Measurements from ENCODE around the gene PTPRN2. TPM values are rescaled to one million over a fixed set of nuclear protein-coding genes. Genes with fewer than 3 reads are reported as not detected.
"Not testable (repeated sequence)": the region's sequence is repeated elsewhere in the genome, so short reads cannot be mapped to it uniquely, and the experiment has no call there.

Gene PTPRN2
- total RNA-seq, 1 donor from 2014 or later, result 7.8 TPM

GRCh38 chr7:157780721-157781120 lies 806.9 kb downstream of the PTPRN2 start:
- DNase-seq (ENCODE audit: low spot score), result no peak

DNA sequence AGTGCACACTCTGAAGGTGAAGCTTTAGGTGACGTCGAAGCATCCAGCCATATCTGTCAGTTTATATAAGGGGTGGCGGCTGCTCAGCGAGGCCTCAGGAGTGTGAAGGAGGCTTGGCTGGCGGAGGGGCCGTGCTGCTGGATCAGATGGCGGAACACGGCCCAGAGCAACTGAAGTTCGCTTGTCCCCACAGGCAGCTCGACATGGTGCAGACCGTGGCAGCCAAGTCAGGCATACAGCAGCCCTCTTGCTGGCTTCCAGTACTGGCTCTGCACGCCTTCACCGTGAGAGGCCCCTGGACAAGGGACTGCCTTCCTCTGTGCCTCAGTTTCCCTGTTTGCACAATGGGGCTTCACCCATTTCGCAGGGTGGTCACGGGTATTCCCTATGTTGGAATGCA lies 807.3 kb downstream of the PTPRN2 start:
- no peak for DNase-seq (ENCODE audit: low spot score)

GRCh38 chr7:157779206-157779605 lies 808.4 kb downstream of the PTPRN2 start:
- DNase-seq (ENCODE audit: low spot score), result no peak

- DNase-seq (ENCODE audit: low spot score), result not testable (repeated sequence)
These were observed 810.3 kb downstream of the PTPRN2 start for GRCh38 chr7:157777194-157777762.

DNA sequence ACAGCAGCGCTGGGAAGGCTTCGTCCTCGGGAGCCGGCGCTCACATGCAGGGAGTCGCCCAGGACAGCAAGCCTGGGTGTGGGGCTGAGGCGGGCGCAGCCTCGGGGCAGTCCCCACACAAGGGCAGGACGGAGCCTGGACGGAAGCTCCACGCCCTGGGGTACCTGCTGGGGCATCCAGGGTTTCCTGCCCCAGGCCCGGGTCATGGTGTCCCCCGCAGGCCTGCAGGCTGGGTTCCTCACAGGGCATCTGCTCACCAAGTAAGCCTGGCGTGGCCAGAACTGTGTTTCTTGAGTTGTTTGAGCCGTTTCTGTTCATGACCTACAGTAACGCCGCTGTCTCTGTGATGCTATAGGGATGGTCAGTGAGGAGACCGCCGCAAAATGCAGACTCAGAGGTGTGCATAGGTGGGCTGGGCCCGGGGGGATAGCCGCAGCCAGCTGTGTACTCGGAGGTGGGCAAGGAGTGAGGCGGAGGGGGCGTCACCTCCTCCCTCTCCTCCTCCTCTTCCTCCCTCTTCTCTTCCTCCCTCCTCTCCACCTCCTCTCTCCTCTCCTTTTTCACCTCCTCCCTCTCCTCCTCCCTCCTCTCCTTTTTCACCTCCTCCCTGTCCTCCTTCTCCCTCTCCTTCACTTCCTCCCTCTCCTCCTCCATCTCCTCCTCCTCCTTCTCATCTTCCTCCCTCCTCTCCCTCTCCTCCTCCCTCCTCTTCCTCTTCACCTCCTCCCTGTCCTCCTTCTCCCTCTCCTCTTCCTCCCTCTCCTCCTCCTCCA lies 811.9 kb downstream of the PTPRN2 start:
- no peak for DNase-seq (ENCODE audit: low spot score)

DNA sequence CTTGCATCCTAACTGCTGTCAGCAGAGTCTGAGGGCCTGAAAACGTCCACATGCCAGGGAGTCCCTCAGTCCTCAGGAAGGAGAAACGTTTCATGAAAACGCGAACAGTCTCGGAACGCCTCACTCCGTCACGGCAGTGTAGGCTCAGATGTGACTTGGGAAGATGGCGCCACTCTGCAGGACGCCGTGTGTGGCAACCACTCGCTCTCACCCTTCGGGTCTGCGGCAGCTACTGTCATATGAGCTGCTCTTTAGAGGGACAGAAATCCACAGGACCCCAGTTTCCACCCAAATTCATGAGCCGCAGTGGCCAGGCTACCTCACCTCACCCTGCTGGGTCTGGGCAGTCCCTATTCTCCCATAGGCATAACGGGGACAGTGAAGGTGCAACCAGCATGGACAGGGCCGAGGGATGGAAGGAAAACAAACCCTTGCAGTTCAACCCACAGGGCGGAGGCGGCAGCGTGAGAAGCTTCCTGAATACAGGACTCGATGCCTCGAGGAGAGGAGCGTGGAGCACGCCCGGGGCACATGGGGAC lies 812.5 kb downstream of the PTPRN2 start:
- DNase-seq (ENCODE audit: low spot score), result no peak

DNA sequence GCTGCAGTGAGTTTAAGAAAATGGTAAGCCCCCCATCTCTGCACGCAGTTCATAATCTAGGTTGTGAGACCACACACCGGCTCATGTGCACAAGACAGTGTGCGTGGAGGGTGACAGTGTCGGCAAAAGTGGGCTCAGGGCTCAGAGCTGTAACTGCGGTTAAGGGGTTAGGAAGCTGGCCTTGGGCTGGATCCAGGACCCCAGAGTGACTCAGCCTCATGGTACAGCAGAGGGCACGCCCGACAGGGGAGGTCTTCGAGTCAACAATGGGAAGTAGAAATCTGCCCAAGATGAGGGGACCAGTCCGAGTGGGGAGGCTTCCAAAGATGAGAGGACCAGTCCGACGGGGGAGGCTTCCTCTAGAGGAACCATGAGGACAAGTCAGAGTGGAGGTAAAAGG lies 813.1 kb downstream of the PTPRN2 start:
- no peak for DNase-seq (ENCODE audit: low spot score)

- DNase-seq (ENCODE audit: low spot score), result no peak
These were observed 814.3 kb downstream of the PTPRN2 start for GRCh38 chr7:157773361-157773760.

- DNase-seq (ENCODE audit: low spot score), result no peak
These were observed 815.0 kb downstream of the PTPRN2 start for GRCh38 chr7:157772486-157773130.

GRCh38 chr7:157771689-157772088 lies 815.9 kb downstream of the PTPRN2 start:
- DNase-seq (ENCODE audit: low spot score), result no peak

DNA sequence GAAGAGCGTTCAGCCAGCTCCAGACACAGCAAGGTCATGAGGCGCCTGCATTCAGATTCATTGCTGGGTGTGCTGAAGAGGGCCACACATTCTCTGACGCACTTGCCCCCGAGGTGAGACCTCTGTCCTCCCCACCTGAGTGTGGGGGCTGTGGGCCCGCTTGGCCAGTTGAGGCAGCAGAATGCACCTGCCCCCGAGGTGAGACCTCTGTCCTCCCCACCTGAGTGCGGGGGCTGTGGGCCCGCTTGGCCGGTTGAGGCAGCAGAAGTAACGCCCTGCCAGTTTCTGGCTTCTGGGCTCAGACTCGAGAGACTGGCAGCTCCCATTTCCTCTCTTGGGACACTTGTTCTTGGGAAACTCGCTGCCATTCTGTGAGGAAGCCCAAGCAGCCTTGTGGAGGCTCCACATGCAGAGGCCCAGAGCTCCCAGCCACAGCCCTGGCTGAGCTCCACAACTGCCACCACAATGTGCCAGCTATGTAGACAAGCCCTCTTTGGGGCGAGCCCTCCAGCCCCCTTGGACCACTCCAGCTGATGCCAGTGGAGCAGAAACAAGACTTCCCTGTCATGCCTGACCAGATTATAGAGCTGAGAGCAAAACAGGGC lies 816.8 kb downstream of the PTPRN2 start:
- no peak for DNase-seq (ENCODE audit: low spot score)

GRCh38 chr7:157769526-157770215 lies 818.0 kb downstream of the PTPRN2 start:
- no peak for DNase-seq (ENCODE audit: low spot score)

- DNase-seq (ENCODE audit: low spot score), result no peak
These were observed 818.5 kb downstream of the PTPRN2 start for GRCh38 chr7:157769086-157769485.

DNA sequence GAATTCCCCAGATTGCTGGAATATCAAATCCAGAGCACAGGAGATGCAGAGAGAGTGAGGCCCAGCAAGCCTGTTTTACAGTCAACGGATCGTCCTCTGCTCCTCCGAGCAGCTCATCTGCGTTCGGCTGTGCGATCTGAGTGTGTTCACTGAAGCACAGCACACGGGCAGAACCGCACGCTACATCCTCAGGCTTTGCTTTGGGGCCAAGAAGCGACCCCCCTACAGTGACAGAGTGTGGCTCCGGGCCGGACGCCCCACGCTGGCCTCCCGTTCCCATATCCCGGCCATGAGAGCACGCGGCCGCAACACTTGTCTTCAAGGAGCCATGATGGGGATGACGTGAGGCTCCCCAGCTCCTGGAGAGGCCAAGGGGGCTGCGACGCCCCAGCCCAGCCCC lies 819.4 kb downstream of the PTPRN2 start:
- DNase-seq (ENCODE audit: low spot score), result no peak

GRCh38 chr7:157767506-157768197 lies 820.0 kb downstream of the PTPRN2 start:
- DNase-seq (ENCODE audit: low spot score), result no peak

DNA sequence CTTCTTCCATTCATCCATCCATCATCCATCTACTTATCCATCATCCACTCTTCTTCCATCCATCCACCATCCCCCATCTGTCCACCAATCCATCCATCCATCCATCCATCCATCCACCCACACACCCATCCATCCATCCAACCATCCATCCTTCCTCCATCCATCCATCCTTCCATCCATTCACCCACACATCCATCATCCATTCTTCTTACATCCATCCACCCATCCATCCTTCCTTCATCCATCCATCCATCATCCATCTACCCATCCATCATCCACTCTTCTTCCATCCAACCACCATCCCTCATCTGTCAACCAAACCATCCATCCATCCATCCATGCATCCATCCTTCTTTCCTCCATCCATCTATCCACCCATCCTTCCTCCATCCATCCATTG lies 821.5 kb downstream of the PTPRN2 start:
- no peak for DNase-seq (ENCODE audit: low spot score)

DNA sequence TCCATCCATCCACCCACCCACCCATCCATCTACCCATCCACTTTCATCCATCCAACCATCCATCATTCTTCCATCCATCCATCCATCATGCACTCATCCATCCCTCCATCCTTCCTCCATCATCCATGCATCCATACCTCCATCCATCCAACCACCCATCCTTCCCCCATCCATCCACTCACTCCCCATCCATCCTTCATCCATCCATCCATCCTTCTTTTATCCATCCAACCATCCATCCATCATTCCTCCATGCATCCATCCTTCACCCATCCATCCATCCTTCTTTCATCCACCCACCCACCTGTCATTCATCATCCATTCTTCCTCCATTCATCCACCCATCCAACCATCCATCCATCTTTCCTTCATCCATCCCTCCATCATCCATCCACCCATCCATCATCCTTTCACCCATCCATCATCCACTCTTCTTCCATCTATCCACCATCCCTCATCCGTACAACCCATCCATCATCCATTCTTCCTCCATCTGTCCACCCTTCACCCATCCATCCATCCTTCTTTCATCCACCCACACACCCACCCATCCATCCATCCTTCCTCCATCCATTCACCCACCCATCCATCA lies 822.6 kb downstream of the PTPRN2 start:
- DNase-seq (ENCODE audit: low spot score), result no peak

DNA sequence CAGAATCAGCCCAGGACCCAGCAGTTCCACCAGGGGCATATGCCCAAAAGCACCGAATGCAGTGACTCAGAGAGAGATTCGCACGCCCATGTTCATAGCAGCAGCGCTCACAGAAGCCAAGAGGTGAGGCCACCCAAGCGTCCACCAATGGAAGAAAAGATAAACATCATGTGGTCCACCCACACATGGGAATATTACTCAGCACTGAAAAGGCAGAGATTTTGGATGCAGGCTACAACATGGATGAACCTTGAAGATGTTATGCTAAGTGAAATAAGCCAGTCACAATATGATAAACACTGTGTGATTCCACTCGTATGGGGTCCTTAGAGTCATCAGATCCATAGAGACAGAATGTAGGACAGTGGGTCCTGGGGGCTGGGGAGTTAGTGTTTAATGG lies 823.4 kb downstream of the PTPRN2 start:
- DNase-seq (ENCODE audit: low spot score), result no peak

DNA sequence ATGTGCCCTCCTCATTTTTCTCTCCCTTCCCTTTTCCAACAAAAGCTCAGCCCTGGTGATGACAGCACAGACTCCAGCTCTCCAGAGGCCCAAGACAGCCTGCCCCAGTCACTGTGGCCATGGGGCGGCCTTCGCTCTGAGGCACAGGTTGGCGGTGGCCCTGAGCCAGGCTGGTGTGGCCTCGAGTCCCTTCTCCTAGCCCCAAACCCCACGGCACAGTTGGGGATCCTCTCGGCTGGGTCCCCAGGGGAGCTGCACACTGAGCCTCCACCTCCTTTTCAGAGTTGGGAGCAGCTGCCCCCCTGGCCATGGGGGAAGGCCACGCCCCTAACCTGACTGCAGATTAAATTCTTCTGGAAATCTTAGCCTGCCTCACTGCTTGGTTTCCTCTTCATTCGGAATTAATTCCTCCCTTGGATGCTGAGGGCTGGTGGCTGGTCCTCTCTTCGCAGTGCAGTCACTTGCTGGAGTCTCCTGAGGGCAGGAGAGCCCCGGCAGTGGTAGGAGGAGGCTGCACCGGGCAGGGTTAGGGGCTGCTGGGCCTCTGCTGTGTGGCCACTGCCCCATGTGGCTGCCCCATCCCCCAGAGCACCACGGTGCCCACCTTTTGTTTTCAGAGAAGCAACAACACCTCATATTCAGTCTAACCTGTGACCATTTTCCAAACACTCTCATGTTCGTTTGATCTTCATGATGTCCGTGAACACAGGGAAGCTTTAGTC lies 824.2 kb downstream of the PTPRN2 start:
- no peak for DNase-seq (ENCODE audit: low spot score)

- no peak for DNase-seq (ENCODE audit: low spot score)
These were observed 824.8 kb downstream of the PTPRN2 start for GRCh38 chr7:157762824-157763223.
